ENCODE results near the gene SYT8.

SYT8 gene

GRCh38 chr11:1819074-1819473 is 15.7 kb upstream of the SYT8 start:
- no peak for DNase-seq (ENCODE audit: low spot score)

GRCh38 chr11:1820463-1821325 is 14.1 kb upstream of the SYT8 start:
- no peak for DNase-seq (ENCODE audit: low spot score)

- DNase-seq (ENCODE audit: low spot score) = no peak
Measured at GRCh38 chr11:1821562-1821961, 13.2 kb upstream of the SYT8 start.

- DNase-seq (ENCODE audit: low spot score) = no peak
Measured at GRCh38 chr11:1822648-1823375, 12.0 kb upstream of the SYT8 start.

GRCh38 chr11:1823376-1824220 is 11.2 kb upstream of the SYT8 start:
- DNase-seq (ENCODE audit: low spot score) = no peak

GRCh38 chr11:1824221-1825038 is 10.4 kb upstream of the SYT8 start:
- DNase-seq (ENCODE audit: low spot score) = no peak

- no peak for DNase-seq (ENCODE audit: low spot score)
Measured at GRCh38 chr11:1825039-1825740, 9.6 kb upstream of the SYT8 start.

GRCh38 chr11:1825785-1826451 is 8.9 kb upstream of the SYT8 start:
- DNase-seq (ENCODE audit: low spot score) = no peak

GRCh38 chr11:1826552-1827094 is 8.2 kb upstream of the SYT8 start:
- DNase-seq (ENCODE audit: low spot score) = no peak

- no peak for DNase-seq (ENCODE audit: low spot score)
Measured at GRCh38 chr11:1827095-1827813, 7.5 kb upstream of the SYT8 start.

GRCh38 chr11:1827931-1828330 is 6.9 kb upstream of the SYT8 start:
- no peak for DNase-seq (ENCODE audit: low spot score)

- no peak for DNase-seq (ENCODE audit: low spot score)
Measured at GRCh38 chr11:1828542-1828941, 6.2 kb upstream of the SYT8 start.

GRCh38 chr11:1829039-1829820 is 5.6 kb upstream of the SYT8 start:
- DNase-seq (ENCODE audit: low spot score) = no peak

GRCh38 chr11:1830004-1830321 is 4.8 kb upstream of the SYT8 start:
- DNase-seq (ENCODE audit: low spot score) = no peak

- DNase-seq (ENCODE audit: low spot score) = no peak
Measured at GRCh38 chr11:1830322-1831223, 4.2 kb upstream of the SYT8 start.

- DNase-seq (ENCODE audit: low spot score) = no peak
Measured at GRCh38 chr11:1831338-1832210, 3.2 kb upstream of the SYT8 start.
